ENCODE results near the gene R3HDML.
"Not testable (repeated sequence)": the region's sequence is repeated elsewhere in the genome, so short reads cannot be mapped to it uniquely, and the experiment has no call there.

- TF ChIP-seq CTCF (IDR thresholded peaks at IDR 0.05 in 4 of 5, conservative IDR thresholded peaks at IDR 0.05 in 1 of 5); POLR2A (IDR thresholded peaks at IDR 0.05): not testable (repeated sequence)
Measured at GRCh38 chr20:44327748-44328147, 9.1 kb upstream of the R3HDML start.
